K562 (cell line): ENCODE data around the gene SFTPB.

Experiments used
- ATF7 ChIP-seq: fragments of 450-650 bp; IDR thresholded peaks from 2 replicates; pipeline ENCODE4 v1.7.1; 2014; ENCODE audit warnings: mild to moderate bottlenecking, moderate library complexity
- ELF1 ChIP-seq: fragments of 200-800 bp; sonication (Bioruptor generic); IDR thresholded peaks from 2 replicates; pipeline ENCODE4 v1.6.1; 2016; ENCODE audit warnings: missing genetic modification characterization, missing compliant biosample characterization
- EZH2 ChIP-seq: IDR thresholded peaks from 2 replicates; pipeline ENCODE4 v1.6.1; 2012; ENCODE audit warnings: low read depth, mild to moderate bottlenecking, inconsistent platforms, low read length, borderline replicate concordance
- POLR2AphosphoS5 ChIP-seq: IDR thresholded peaks from 2 replicates; pipeline ENCODE4 v1.6.1; 2011; ENCODE audit warnings: mild to moderate bottlenecking, low read depth, low read length, moderate library complexity; ENCODE audit not compliant: control insufficient read depth, insufficient read depth
- ZNF133 ChIP-seq: fragments of 250-450 bp; sonication (Bioruptor Pico); IDR thresholded peaks from 2 replicates; pipeline ENCODE4 v1.4.0; 2020; ENCODE audit warnings: mild to moderate bottlenecking
- TF ChIP-seq, protein P1 (sequence below): sonication (generic); formaldehyde crosslinking; IDR thresholded peaks from 2 replicates; pipeline ENCODE4 v1.9.0; 2022; ENCODE audit warnings: mild to moderate bottlenecking, missing genetic modification reagents

GRCh38 chr2:85650456-85650855, 17.5 kb downstream of the SFTPB start:
- TF ChIP-seq, protein P1, sequence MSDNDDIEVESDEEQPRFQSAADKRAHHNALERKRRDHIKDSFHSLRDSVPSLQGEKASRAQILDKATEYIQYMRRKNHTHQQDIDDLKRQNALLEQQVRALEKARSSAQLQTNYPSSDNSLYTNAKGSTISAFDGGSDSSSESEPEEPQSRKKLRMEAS (CRISPR knock-in tag) = no peak
- TF ChIP-seq POLR2AphosphoS5 (no peak), ELF1 (tag) (no peak), EZH2 (no peak), ATF7 (no peak), ZNF133 (CRISPR knock-in tag) (no peak)
